Stomach smooth muscle (tissue), 2 donors: ENCODE data around the gene HDHD2.
A peak's percentile ranks its signal among the peaks of the same experiment; 100 is the strongest.
"Not testable (repeated sequence)": the region's sequence is repeated elsewhere in the genome, so short reads cannot be mapped to it uniquely, and the experiment has no call there.

ENCODE experiments used
- H3K27ac ChIP-seq: one replicate; pipeline ENCODE4 v1.7.0; 2013; ENCODE audit warnings: mild to moderate bottlenecking, low read length, inconsistent platforms
- H3K27me3 ChIP-seq, 2 donors: one replicate each; pipeline ENCODE4 v1.7.0; 2013; ENCODE audit warnings: low read length in 2 of 2; ENCODE audit not compliant: insufficient read depth in 2 of 2, control insufficient read depth in 1 of 2
- H3K36me3 ChIP-seq, 2 donors: one replicate each; pipeline ENCODE4 v1.7.0; 2013; ENCODE audit warnings: low read length in 2 of 2; ENCODE audit not compliant: control insufficient read depth in 2 of 2, insufficient read depth in 2 of 2
- H3K4me1 ChIP-seq: one replicate; pipeline ENCODE4 v1.7.0; 2013; ENCODE audit warnings: low read length; ENCODE audit not compliant: control insufficient read depth, insufficient read depth
- H3K4me3 ChIP-seq, 2 donors: one replicate each; pipeline ENCODE4 v1.7.0; 2013; ENCODE audit warnings: low read length in 2 of 2
- H3K9ac ChIP-seq, 2 donors: one replicate each; pipeline ENCODE4 v1.7.0; 2013; ENCODE audit warnings: low read length in 2 of 2, mild to moderate bottlenecking in 1 of 2
- H3K9me3 ChIP-seq, 2 donors: one replicate each; pipeline ENCODE4 v1.7.0; 2013; ENCODE audit warnings: low read length in 2 of 2; ENCODE audit not compliant: control insufficient read depth in 2 of 2
- donor health status: healthy.
- donor health status: Pancreatic carcinoma.

The HDHD2 gene

GRCh38 chr18:47174545-47175116 is 24.3 kb upstream of the HDHD2 start:
- Histone ChIP-seq H3K4me3 (peak overlapping the region; percentile 80 to 87), H3K9me3 (no peaks in the 10 kb centered on the region), H3K9ac (peak overlapping the region; percentile 86 to 92), H3K36me3 (no peaks in the 10 kb centered on the region), H3K27me3 (no peaks in the 10 kb centered on the region), H3K4me1 (peaks cover 11% of the 10 kb centered on the region), H3K27ac (no peak overlapping the region)

GRCh38 chr18:47172476-47172875 is 22.2 kb upstream of the HDHD2 start:
- Histone ChIP-seq H3K27ac (no peak overlapping the region), H3K4me1 (peaks cover 11% of the 10 kb centered on the region), H3K4me3 (no peak overlapping the region), H3K9me3 (no peaks in the 10 kb centered on the region), H3K27me3 (no peaks in the 10 kb centered on the region), H3K9ac (no peak overlapping the region), H3K36me3 (no peaks in the 10 kb centered on the region)

GRCh38 chr18:47168913-47169312 is 18.6 kb upstream of the HDHD2 start:
- H3K9ac ChIP-seq, result no peak overlapping the region
- no peaks in the 10 kb centered on the region for H3K9me3 ChIP-seq
- no peak overlapping the region for H3K4me3 ChIP-seq
- no peaks in the 10 kb centered on the region for H3K36me3 ChIP-seq
- no peak overlapping the region for H3K27ac ChIP-seq
- no peaks in the 10 kb centered on the region for H3K27me3 ChIP-seq
- no peaks in the 10 kb centered on the region for H3K4me1 ChIP-seq

DNA sequence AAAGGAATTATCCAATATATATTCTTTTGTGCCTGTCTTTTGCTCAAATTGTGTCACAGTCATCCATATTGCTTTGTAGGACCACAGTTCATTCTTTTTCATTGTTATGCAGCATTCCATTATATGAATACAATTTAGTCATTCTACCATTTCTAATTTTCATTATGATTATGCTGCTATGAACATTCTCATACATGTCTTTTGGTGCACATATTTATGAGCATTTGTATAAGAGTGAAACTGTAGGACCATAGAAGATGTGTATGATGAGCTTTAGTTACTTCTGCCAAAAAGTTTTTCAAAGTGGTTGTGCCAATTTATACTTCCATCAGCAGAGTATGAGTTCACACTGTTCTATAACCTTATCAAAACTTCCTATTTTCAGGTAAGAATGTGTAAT is 18.2 kb upstream of the HDHD2 start:
- H3K9me3 ChIP-seq, result no peaks in the 10 kb centered on the region
- H3K4me1 ChIP-seq, result no peaks in the 10 kb centered on the region
- H3K27ac ChIP-seq, result no peak overlapping the region
- no peaks in the 10 kb centered on the region for H3K36me3 ChIP-seq
- H3K9ac ChIP-seq, result no peak overlapping the region
- H3K4me3 ChIP-seq, result no peak overlapping the region
- no peaks in the 10 kb centered on the region for H3K27me3 ChIP-seq

DNA sequence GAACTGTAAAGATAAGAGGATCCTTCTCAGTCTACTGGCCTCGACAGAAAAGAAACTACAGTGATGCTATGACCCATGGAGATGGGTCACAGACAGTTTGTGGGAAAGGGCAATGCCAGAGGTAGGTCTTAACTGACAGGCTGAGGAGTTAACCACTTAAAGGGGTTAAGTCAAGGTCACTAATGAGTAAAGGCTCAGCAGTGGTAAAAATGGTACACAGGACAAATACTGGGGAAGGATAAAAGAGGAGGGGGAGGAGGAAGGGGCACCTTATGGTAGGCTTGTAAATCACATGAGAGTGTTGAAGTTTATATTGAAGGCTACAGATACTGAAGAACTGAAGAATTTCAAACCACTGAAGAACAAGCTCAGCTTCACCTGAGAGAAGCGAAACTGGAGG is 16.0 kb upstream of the HDHD2 start:
- Histone ChIP-seq H3K27ac (no peak overlapping the region), H3K4me1 (no peaks in the 10 kb centered on the region), H3K36me3 (no peaks in the 10 kb centered on the region), H3K9me3 (no peaks in the 10 kb centered on the region), H3K4me3 (no peak overlapping the region), H3K9ac (no peak overlapping the region), H3K27me3 (no peaks in the 10 kb centered on the region)

GRCh38 chr18:47163241-47163640 is 12.9 kb upstream of the HDHD2 start:
- Histone ChIP-seq H3K4me3 (no peak overlapping the region), H3K27me3 (no peaks in the 10 kb centered on the region), H3K27ac (no peak overlapping the region), H3K4me1 (no peaks in the 10 kb centered on the region), H3K36me3 (no peaks in the 10 kb centered on the region), H3K9me3 (no peaks in the 10 kb centered on the region), H3K9ac (no peak overlapping the region)

- Histone ChIP-seq H3K27ac (no peak overlapping the region), H3K4me1 (no peaks in the 10 kb centered on the region), H3K9ac (no peak overlapping the region), H3K9me3 (no peaks in the 10 kb centered on the region), H3K27me3 (no peaks in the 10 kb centered on the region), H3K4me3 (no peak overlapping the region), H3K36me3 (no peaks in the 10 kb centered on the region)
Observed at GRCh38 chr18:47160256-47160655, 10.0 kb upstream of the HDHD2 start.

GRCh38 chr18:47158404-47158803 is 8.1 kb upstream of the HDHD2 start:
- not testable (repeated sequence) for H3K9me3 ChIP-seq, H3K9ac ChIP-seq, H3K27ac ChIP-seq, H3K36me3 ChIP-seq, H3K4me3 ChIP-seq, H3K4me1 ChIP-seq, H3K27me3 ChIP-seq

DNA sequence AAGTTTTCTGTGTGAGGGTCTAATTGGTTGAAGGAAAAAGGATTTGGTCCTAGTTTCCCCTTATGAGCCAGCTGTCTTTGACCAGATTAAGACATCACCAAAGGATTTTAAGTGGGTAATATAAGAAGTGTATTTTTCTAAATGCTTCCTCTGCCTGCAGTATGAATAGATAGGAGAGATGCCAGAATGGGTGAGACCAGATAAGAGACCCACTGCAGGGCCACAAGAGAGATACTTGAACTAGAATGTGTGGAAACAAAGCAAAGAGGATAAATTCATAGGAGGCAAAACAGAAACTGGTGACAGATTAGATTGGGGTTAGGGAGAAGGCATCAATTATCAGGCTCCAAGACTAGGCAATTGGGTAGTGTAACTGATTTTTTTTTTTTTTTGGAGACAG is 1.1 kb upstream of the HDHD2 start:
- Histone ChIP-seq H3K9ac (peak overlapping the region in 1 of 2 donors; percentile 96), H3K4me1 (peaks cover 13% of the 10 kb centered on the region), H3K9me3 (no peaks in the 10 kb centered on the region), H3K36me3 (no peaks in the 10 kb centered on the region), H3K4me3 (peak overlapping the region; percentile 94 to 96), H3K27ac (peak overlapping the region; percentile 91), H3K27me3 (no peaks in the 10 kb centered on the region)

DNA sequence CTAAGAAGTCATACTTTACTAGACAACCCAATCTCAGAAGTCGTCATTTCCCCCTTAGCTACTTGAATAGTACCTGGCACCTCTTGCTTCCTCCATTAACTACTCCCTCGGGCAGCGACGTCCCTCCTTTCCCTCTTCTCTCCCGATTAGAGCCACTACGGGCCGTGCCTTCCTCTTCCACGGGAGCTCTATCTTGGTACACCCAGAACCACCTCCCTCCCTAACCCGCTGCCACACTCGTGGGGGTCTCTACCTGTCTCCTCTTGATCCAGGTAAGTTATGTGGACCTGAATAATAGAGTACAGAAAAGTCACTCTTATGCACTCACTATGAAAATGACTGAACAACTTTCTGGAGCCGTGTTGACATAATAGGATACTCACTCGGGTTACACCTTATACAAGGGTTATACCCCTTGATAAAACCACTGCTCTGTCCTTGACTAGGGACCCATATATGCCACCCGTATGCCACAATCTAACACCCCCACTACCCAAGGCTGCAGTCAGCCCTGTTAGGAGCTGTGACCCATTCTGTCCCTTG is 595 bp upstream of the HDHD2 start:
- peak overlapping the region; percentile 91 for H3K27ac ChIP-seq

DNA sequence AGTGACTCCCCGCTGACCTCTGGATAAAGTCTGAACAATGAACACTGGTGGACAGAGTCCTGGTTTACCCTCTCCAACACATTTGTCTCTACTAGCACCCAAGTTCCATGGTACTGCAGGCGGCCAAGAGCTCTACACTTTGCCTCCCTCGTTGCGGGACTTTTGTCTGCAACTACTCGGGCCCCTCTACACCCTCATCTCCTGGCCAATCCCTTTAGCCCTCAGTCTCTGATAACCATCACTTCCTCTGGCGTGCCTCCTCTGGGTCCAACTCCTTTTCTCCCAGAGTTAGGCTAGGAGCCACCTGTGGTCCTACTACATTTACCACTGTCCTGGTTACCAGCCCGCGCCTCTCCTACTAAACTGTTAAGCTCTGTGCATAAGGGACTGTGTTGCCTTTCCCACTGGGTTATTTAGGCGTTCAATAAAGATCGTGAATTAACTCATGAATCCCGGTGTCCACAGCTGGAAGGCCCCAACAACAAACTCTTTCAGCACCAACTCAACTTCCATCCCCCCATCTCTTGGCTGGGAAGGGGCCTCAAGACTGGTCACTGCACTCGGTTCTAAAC is 757 bp downstream of the HDHD2 start:
- Histone ChIP-seq H3K4me1 (peaks cover 13% of the 10 kb centered on the region), H3K27me3 (no peaks in the 10 kb centered on the region), H3K4me3 (peak overlapping the region; percentile 94 to 96), H3K9me3 (no peaks in the 10 kb centered on the region), H3K9ac (peak overlapping the region; percentile 96 to 97), H3K27ac (peak overlapping the region; percentile 91), H3K36me3 (no peaks in the 10 kb centered on the region)

More for the DNA sequence above, 595 bp upstream of the HDHD2 start:
- no peaks in the 10 kb centered on the region for H3K27me3 ChIP-seq
- H3K36me3 ChIP-seq, result no peaks in the 10 kb centered on the region
- H3K4me1 ChIP-seq, result peaks cover 13% of the 10 kb centered on the region
- no peaks in the 10 kb centered on the region for H3K9me3 ChIP-seq
- peak overlapping the region; percentile 96 to 97 for H3K9ac ChIP-seq
- H3K4me3 ChIP-seq, result peak overlapping the region; percentile 94 to 96
